GM12878 (cell line): ENCODE data around the gene PLEKHA6. TPM values are rescaled to one million over a fixed set of nuclear protein-coding genes. Genes with fewer than 3 reads are reported as not detected.

Source experiments
- ATAC-seq: fragments of 200-7000 bp; cut with Tn5 transposase; 3 replicates; pipeline ENCODE4 v1.9.1; 2020; ENCODE audit warnings: mild to moderate bottlenecking, moderate library complexity
- BruUV-seq: library from RNA; stranded (reverse); fragments of 400-500 nt; replicated peaks from 2 replicates; lab custom pipeline; 2021; lab: Mats Ljungman, UMichigan
- CTCF ChIA-PET: fragments of 300-600 bp; sonication (Branson Sonifier 250); formaldehyde crosslinking; extraction: SDS; loops from one replicate; lab custom pipeline; 2021; ENCODE audit warnings: inconsistent platforms; lab: Yijun Ruan, JAX
- POLR2A ChIA-PET: fragments of 350-600 bp; formaldehyde crosslinking; extraction: SDS; loops from one replicate; lab custom pipeline; 2021; ENCODE audit warnings: inconsistent platforms; lab: Charles Lee
- RAD21 ChIA-PET: fragments of 300-600 bp; sonication (Branson Sonifier 250); formaldehyde crosslinking; loops from one replicate; lab custom pipeline; 2023; ENCODE audit warnings: antibody characterized with exemption; ENCODE audit not compliant: unreplicated experiment; lab: Charles Lee
- SMC1A ChIA-PET: fragments of 300-600 bp; sonication (Branson Sonifier 250); formaldehyde crosslinking; loops from one replicate; lab custom pipeline; 2023; ENCODE audit not compliant: unreplicated experiment, uncharacterized antibody; lab: Charles Lee
- DNase-seq: peaks from one replicate; pipeline ENCODE4 v3.0.0-alpha.2; 2011; ENCODE audit warnings: low read depth, low spot score
- FAIRE-seq: peaks from 3 replicates; lab custom pipeline; 2011; peaks lifted over from hg19 to GRCh38; lab: Jason Lieb, UNC
- H2AFZ ChIP-seq: 2 replicates; pipeline ENCODE4 v1.6.0; 2011; ENCODE audit warnings: low read depth, low read length, control low read depth; ENCODE audit not compliant: control insufficient read depth
- H3K27ac ChIP-seq: 2 replicates; pipeline ENCODE4 v1.5.1; 2011; ENCODE audit warnings: control low read depth; ENCODE audit not compliant: control insufficient read depth, insufficient read depth
- H3K27me3 ChIP-seq, 2 experiments: replicated peaks in 1 of 2; 2 replicates each; pipeline versions ENCODE4 v1.6.0 to v1.6.1; 2011; ENCODE audit warnings: low read length in 1 of 2; ENCODE audit not compliant: control insufficient read depth in 2 of 2, insufficient read depth in 2 of 2
- H3K36me3 ChIP-seq, 2 experiments: 2 replicates each; pipeline ENCODE4 v1.5.1; 2011; ENCODE audit warnings: low read length in 1 of 2; ENCODE audit not compliant: control insufficient read depth in 2 of 2, insufficient read depth in 2 of 2
- H3K4me1 ChIP-seq: 2 replicates; pipeline ENCODE4 v1.6.1; 2011; ENCODE audit warnings: mild to moderate bottlenecking, low read length, moderate library complexity, mixed read lengths; ENCODE audit not compliant: control insufficient read depth, insufficient read depth
- H3K4me2 ChIP-seq: 2 replicates; pipeline ENCODE4 v1.6.0; 2011; ENCODE audit warnings: control low read depth; ENCODE audit not compliant: control insufficient read depth, insufficient read depth
- H3K4me3 ChIP-seq: fragments of 200-600 bp; sonication (generic); 2 replicates; pipeline ENCODE4 v1.5.1; 2016
- H3K79me2 ChIP-seq: 2 replicates; pipeline ENCODE4 v1.6.0; 2011; ENCODE audit warnings: low read length; ENCODE audit not compliant: control insufficient read depth, insufficient read depth
- H3K9ac ChIP-seq: 2 replicates; pipeline ENCODE4 v1.8.0; 2011; ENCODE audit warnings: low read length, control low read depth, mixed read lengths; ENCODE audit not compliant: control insufficient read depth, insufficient read depth
- H3K9me3 ChIP-seq: replicated peaks from 3 replicates; pipeline ENCODE4 v1.5.1; 2011; ENCODE audit warnings: mild to moderate bottlenecking, low read length; ENCODE audit not compliant: control insufficient read depth, insufficient read depth
- H4K20me1 ChIP-seq: 2 replicates; pipeline ENCODE4 v1.6.0; 2011; ENCODE audit not compliant: control insufficient read depth, insufficient read depth
- ATF2 ChIP-seq: IDR thresholded peaks from 2 replicates; pipeline ENCODE4 v1.6.1; 2012; ENCODE audit warnings: low read length, inconsistent platforms
- BCLAF1 ChIP-seq: fragments of 450-650 bp; IDR thresholded peaks from 2 replicates; pipeline ENCODE4 v1.6.1; 2017; ENCODE audit warnings: antibody characterized with exemption, mild to moderate bottlenecking, moderate library complexity
- CREM ChIP-seq: IDR thresholded peaks from 2 replicates; pipeline ENCODE4 v1.6.1; 2014; ENCODE audit warnings: antibody characterized with exemption, low read depth
- EP300 ChIP-seq, 2 experiments: fragments of 150-350 bp in 1 of 2; IDR thresholded peaks; 2 replicates each; pipeline ENCODE4 v1.6.1; 2011 to 2012; ENCODE audit warnings: low read depth in 2 of 2, low read length in 2 of 2, borderline replicate concordance in 1 of 2, improper control_type of control experiment in 1 of 2, inconsistent platforms in 1 of 2; ENCODE audit not compliant: control insufficient read depth in 1 of 2
- HDAC6 ChIP-seq: fragments of 200-600 bp; sonication (generic); IDR thresholded peaks from one replicate; pipeline ENCODE4 v1.8.0; 2017; ENCODE audit warnings: antibody characterized with exemption; ENCODE audit not compliant: unreplicated experiment
- MEF2B ChIP-seq: fragments of 450-650 bp; IDR thresholded peaks from 2 replicates; pipeline ENCODE4 v1.6.1; 2018; ENCODE audit warnings: mild to moderate bottlenecking, moderate library complexity; ENCODE audit not compliant: partially characterized antibody, poor library complexity, severe bottlenecking
- MTA2 ChIP-seq: fragments of 450-650 bp; IDR thresholded peaks from 2 replicates; pipeline ENCODE4 v1.6.1; 2016; ENCODE audit warnings: low read depth, mild to moderate bottlenecking, moderate library complexity
- RCOR1 ChIP-seq: conservative IDR thresholded peaks from 2 replicates; pipeline ENCODE4 v1.6.1; 2012; ENCODE audit warnings: low read depth, low read length, improper control_type of control experiment
- SKIL ChIP-seq: fragments of 450-650 bp; IDR thresholded peaks from 2 replicates; pipeline ENCODE4 v1.6.1; 2017; ENCODE audit warnings: mild to moderate bottlenecking, low read depth, inconsistent platforms; ENCODE audit not compliant: poor library complexity, severe bottlenecking
- SRF ChIP-seq, 2 experiments: IDR thresholded peaks; 2 replicates each; pipeline ENCODE4 v1.6.1; 2011; ENCODE audit warnings: low read depth in 2 of 2, low read length in 2 of 2, mild to moderate bottlenecking in 1 of 2, moderate library complexity in 1 of 2
- TARDBP ChIP-seq: IDR thresholded peaks from 2 replicates; pipeline ENCODE4 v1.6.1; 2016; ENCODE audit warnings: borderline replicate concordance
- TCF7 ChIP-seq: IDR thresholded peaks from 2 replicates; pipeline ENCODE4 v1.6.1; 2014; ENCODE audit warnings: antibody characterized with exemption, borderline replicate concordance
- USF2 ChIP-seq: IDR thresholded peaks from 2 replicates; pipeline ENCODE4 v1.6.1; 2011; ENCODE audit warnings: low read depth, low read length, improper control_type of control experiment, borderline replicate concordance
- ZZZ3 ChIP-seq: IDR thresholded peaks from 2 replicates; pipeline ENCODE4 v1.6.1; 2011; ENCODE audit warnings: low read depth; ENCODE audit not compliant: control insufficient read depth, insufficient read length
- WGBS: methylation state at CpG from one replicate; pipeline ENCODE4 v1.1.6; 2016; ENCODE audit warnings: low lambda C conversion rate; ENCODE audit not compliant: insufficient replicate concordance, insufficient coverage; ENCODE audit errors: missing lambda C conversion rate; 5-methylcytosine and 5-hydroxymethylcytosine counted together
- in situ Hi-C: fragments of 300-500 bp; cut with MboI; formaldehyde crosslinking; loops from 9 replicates; pipeline ENCODE4 v1.14.3; 2018; ENCODE audit warnings: mixed read lengths
- intact Hi-C: fragments of 100-400 bp; cut with micrococcal nuclease; formaldehyde crosslinking; loops from one replicate; pipeline ENCODE4 v1.14.2; 2022; ENCODE audit not compliant: unreplicated experiment
- polyA plus RNA-seq, 11 experiments: library from polyadenylated mRNA; depleted of rRNA in 4 of 11; unstranded in 6 of 11; stranded (reverse) in 5 of 11; fragments of >200 nt; fragmentation: Nextera tagmentation in 4 of 11; fragmentation: Illumina TruSeq in 1 of 11; extraction: Ambion mirVana in 4 of 11; extraction: Trizol in 1 of 11; gene quantifications; 1 replicate in 1 of 11; 2 replicates in 10 of 11; pipeline versions ENCODE4 v1.2.1 to v1.2.3, GENCODE V29; 2011 to 2016; ENCODE audit warnings: inconsistent platforms in 2 of 11, missing spikeins in 2 of 11, low read depth in 1 of 11
- total RNA-seq, 4 experiments: library from RNA; depleted of rRNA in 3 of 4; stranded (reverse); fragments of >200 nt in 3 of 4; fragmentation: Illumina TruSeq in 1 of 4; extraction: Trizol in 1 of 4; gene quantifications; 2 replicates each; pipeline versions ENCODE4 v1.2.1 to v1.2.3, GENCODE V29; 2013 to 2021

The PLEKHA6 gene
- total and polyA plus RNA-seq, 10 of the 15 experiments (the other 5 are each of a cell fraction or from before 2014, with no cell fraction given), result 0.04 to 0.81 (median 0.19) TPM; not detected in 4

- no peak for ATAC-seq
- no peak for TF ChIP-seq MEF2B
- no peak for TF ChIP-seq ZZZ3
- TF ChIP-seq SKIL, result no peak
- no peak for TF ChIP-seq HDAC6
- no peak for TF ChIP-seq TARDBP
- TF ChIP-seq EP300 (IDR thresholded peaks at IDR 0.05; ENCODE audit: borderline replicate concordance in 1 of 2, control insufficient read depth in 1 of 2, low read depth in 2 of 2, low read length in 2 of 2), result no peak
- TF ChIP-seq USF2, result no peak
- no peak for TF ChIP-seq TCF7
- no peak for TF ChIP-seq RCOR1
- no peak for TF ChIP-seq SRF (IDR thresholded peaks at IDR 0.05; ENCODE audit: low read depth in 2 of 2, low read length in 2 of 2)
- TF ChIP-seq BCLAF1, result no peak
- no peak for TF ChIP-seq CREM
- no peak for TF ChIP-seq MTA2
- TF ChIP-seq ATF2, result no peak
Measured at GRCh38 chr1:204376919-204377799, 17.4 kb upstream of the PLEKHA6 start.

More at GRCh38 chr1:204376919-204377799, 17.4 kb upstream of the PLEKHA6 start:
- Histone ChIP-seq H3K4me3 (peak overlapping the region; percentile 57; the same call in 1 of the 2 replicates), H3K36me3 (no peaks in the 10 kb centered on the region), H2AFZ (no peak overlapping the region), H3K79me2 (no peaks in the 10 kb centered on the region), H3K9ac (no peak overlapping the region), H3K27me3 (peaks cover 4 to 5% of the 10 kb centered on the region in 2 experiments; a peak in 3 of 4 replicates), H3K4me1 (no peaks in the 10 kb centered on the region; the same call in 1 of the 2 replicates), H3K4me2 (peak overlapping the region; percentile 91), H3K9me3 (no peaks in the 10 kb centered on the region), H4K20me1 (no peaks in the 10 kb centered on the region), H3K27ac (no peak overlapping the region)
- ChIA-PET SMC1A (interaction anchor here (1.0 to 6.7 kb wide), 11 partner anchors 7 to 213 kb away, joined by 3 to 109 read pairs (median 4); no protein-coding TSS in a partner anchor), RAD21 (interaction anchor here (0.7 to 11.4 kb wide), 8 partner anchors 13 to 163 kb away, joined by 3 to 133 read pairs (median 4); partner anchors contain the start of genes GOLT1A and PLEKHA6), CTCF (interaction anchor here (0.7 to 17.7 kb wide), 15 partner anchors 10 to 205 kb away, joined by 3 to 297 read pairs (median 5); partner anchors contain the start of gene PLEKHA6), POLR2A (interaction anchor here (0.6 to 1.3 kb wide), 3 partner anchors 9 to 259 kb away, joined by 3 to 8 read pairs (median 4); no protein-coding TSS in a partner anchor)
- WGBS, result 84% methylated on average over 23 of the region's 28 CpGs
- in situ Hi-C loops, result no loop called here
- intact Hi-C loops, result no loop called here
- no peak for DNase-seq
- no TSS peak for BruUV-seq
- FAIRE-seq, result no peak
